Tibial nerve (tissue), 4 donors: Measurements from ENCODE around the gene ACVR1. TPM values are rescaled to one million over a fixed set of nuclear protein-coding genes. Genes with fewer than 3 reads are reported as not detected.

Source experiments
- DNase-seq, 2 donors: peaks; one replicate each; pipeline ENCODE4 v3.0.0-alpha.2; 2019; ENCODE audit warnings: low spot score in 2 of 2
- H3K27ac ChIP-seq, 4 donors: fragments of 200-600 bp; sonication (generic) in 3 of 4; one replicate each; pipeline ENCODE4 v1.5.1; 2017 to 2019; ENCODE audit warnings: mild to moderate bottlenecking in 1 of 4
- H3K27me3 ChIP-seq, 2 donors: fragments of 200-600 bp; sonication (generic) in 1 of 2; one replicate each; pipeline versions ENCODE4 v1.5.1 to v1.6.0; 2017 to 2019
- H3K36me3 ChIP-seq, 3 donors: fragments of 200-600 bp; sonication (generic); one replicate each; pipeline ENCODE4 v1.5.1; 2018 to 2019
- H3K4me1 ChIP-seq, 4 donors: fragments of 200-600 bp; sonication (generic) in 3 of 4; one replicate each; pipeline ENCODE4 v1.5.1; 2017 to 2019
- H3K4me3 ChIP-seq, 4 donors: fragments of 200-600 bp; sonication (generic) in 3 of 4; one replicate each; pipeline ENCODE4 v1.5.1; 2017 to 2019; ENCODE audit warnings: mild to moderate bottlenecking in 1 of 4, moderate library complexity in 1 of 4
- H3K9me3 ChIP-seq, 4 donors: fragments of 200-600 bp; sonication (generic) in 3 of 4; one replicate each; pipeline ENCODE4 v1.5.1; 2017 to 2019
- EP300 ChIP-seq, 2 donors: sonication (generic); formaldehyde crosslinking; IDR thresholded peaks; one replicate each; pipeline ENCODE4 v1.6.1; 2017; ENCODE audit warnings: antibody characterized with exemption in 2 of 2, mild to moderate bottlenecking in 1 of 2
- POLR2A ChIP-seq, 2 donors: fragments of 450-650 bp; IDR thresholded peaks; one replicate each; pipeline ENCODE4 v1.6.1; 2017; ENCODE audit warnings: antibody characterized with exemption in 2 of 2, mild to moderate bottlenecking in 2 of 2, moderate library complexity in 2 of 2
- WGBS, 2 donors: methylation state at CpG; one replicate each; pipeline ENCODE4 v1.1.5; 2018; 5-methylcytosine and 5-hydroxymethylcytosine counted together
- total RNA-seq, 4 donors: library from RNA; depleted of rRNA; stranded (reverse); fragments of >200 nt; gene quantifications; one replicate each; pipeline ENCODE4 v1.1.0, GENCODE V29; 2016
- TF ChIP-seq, protein P1 (sequence below), 5 experiments: fragments of 200-600 bp in 3 of 5; fragments of 450-650 bp in 2 of 5; sonication (generic) in 3 of 5; IDR thresholded peaks; one replicate each; pipeline ENCODE4 v1.5.1; 2016 to 2019; ENCODE audit warnings: antibody characterized with exemption in 5 of 5, mild to moderate bottlenecking in 3 of 5, moderate library complexity in 2 of 5

The ACVR1 gene
- total RNA-seq, 4 donors from 2014 or later = 19.2 to 24.7 (median 22.8) TPM

DNA sequence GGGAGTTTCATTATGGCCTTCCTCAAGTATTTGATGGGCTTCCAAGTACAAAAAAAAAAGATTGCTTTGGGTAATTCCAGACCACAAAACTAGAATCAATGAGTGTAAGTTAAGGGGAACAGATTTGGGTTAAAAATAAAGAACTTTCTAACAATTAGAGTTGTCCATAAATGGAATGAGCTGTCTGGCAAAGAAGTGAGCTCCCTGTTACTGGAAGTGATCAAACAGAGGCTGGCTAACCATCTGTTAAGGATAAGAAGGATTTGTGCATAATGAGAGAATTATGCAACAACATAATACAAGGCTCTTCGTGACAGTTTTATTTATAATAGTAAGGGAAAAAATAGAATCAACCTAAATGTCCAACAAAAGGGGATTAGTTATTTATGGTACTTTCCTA lies 44.6 kb upstream of the ACVR1 start:
- H3K27me3 ChIP-seq = no peaks in the 10 kb centered on the region
- H3K4me1 ChIP-seq = no peaks in the 10 kb centered on the region
- no peak overlapping the region for H3K27ac ChIP-seq
- TF ChIP-seq EP300 (IDR thresholded peaks at IDR 0.05) (no peak), POLR2A (IDR thresholded peaks at IDR 0.05) (no peak)
- TF ChIP-seq, protein P1, sequence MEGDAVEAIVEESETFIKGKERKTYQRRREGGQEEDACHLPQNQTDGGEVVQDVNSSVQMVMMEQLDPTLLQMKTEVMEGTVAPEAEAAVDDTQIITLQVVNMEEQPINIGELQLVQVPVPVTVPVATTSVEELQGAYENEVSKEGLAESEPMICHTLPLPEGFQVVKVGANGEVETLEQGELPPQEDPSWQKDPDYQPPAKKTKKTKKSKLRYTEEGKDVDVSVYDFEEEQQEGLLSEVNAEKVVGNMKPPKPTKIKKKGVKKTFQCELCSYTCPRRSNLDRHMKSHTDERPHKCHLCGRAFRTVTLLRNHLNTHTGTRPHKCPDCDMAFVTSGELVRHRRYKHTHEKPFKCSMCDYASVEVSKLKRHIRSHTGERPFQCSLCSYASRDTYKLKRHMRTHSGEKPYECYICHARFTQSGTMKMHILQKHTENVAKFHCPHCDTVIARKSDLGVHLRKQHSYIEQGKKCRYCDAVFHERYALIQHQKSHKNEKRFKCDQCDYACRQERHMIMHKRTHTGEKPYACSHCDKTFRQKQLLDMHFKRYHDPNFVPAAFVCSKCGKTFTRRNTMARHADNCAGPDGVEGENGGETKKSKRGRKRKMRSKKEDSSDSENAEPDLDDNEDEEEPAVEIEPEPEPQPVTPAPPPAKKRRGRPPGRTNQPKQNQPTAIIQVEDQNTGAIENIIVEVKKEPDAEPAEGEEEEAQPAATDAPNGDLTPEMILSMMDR (IDR thresholded peaks at IDR 0.05) = no peak
- DNase-seq = no peak
- H3K9me3 ChIP-seq = peaks cover 0 to 7% (median 0%) of the 10 kb centered on the region in 4 donors
- WGBS, 2 donors = 64 to 73% methylated on average over 1 of the region's 1 CpG
- no peaks in the 10 kb centered on the region for H3K36me3 ChIP-seq
- no peak overlapping the region for H3K4me3 ChIP-seq

DNA sequence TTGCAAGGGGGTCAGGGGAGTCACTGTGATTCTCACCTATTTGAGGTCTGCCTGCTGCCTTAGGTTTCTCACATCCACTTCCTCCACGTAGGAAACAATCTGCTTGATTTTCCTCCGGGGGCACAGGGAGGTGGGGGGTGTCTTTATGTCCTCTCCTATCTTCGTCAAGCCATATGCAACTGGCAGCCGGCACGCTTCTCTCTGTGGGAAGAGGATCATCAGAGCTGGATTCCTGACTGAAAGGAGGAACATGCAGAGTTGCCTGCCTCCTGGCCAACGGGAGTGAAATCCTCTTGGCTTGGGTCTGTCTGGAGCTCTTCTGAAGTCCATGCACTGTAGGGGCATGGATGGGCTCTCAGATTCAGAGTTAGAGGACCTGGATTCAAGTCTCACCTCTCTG lies 43.1 kb upstream of the ACVR1 start:
- TF ChIP-seq, protein P1 (IDR thresholded peaks at IDR 0.05) = no peak
- no peak for TF ChIP-seq POLR2A (IDR thresholded peaks at IDR 0.05)
- TF ChIP-seq EP300 (IDR thresholded peaks at IDR 0.05) = no peak
- no peaks in the 10 kb centered on the region for H3K36me3 ChIP-seq

DNA sequence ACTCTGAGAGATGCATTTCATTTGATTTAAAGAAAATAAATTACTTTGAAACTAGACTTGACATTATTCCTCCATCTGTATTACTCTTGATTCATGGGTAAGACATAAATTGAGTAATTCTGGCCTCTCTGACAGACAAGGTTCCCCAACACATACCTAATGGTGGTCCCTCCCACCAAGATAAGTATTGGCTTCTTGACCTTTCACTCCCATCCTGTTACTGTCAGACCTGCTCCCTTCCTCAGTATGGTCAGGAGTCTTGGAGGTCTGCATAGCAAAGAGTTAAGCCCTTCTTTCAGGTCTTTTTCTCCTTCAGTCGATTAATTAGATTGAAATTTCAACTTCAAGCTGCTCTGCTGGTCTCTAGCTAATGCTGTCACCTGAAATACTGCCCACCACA lies 42.2 kb upstream of the ACVR1 start:
- DNase-seq = no peak
- Histone ChIP-seq H3K27ac (no peak overlapping the region), H3K4me3 (no peak overlapping the region), H3K36me3 (no peaks in the 10 kb centered on the region), H3K4me1 (no peaks in the 10 kb centered on the region), H3K9me3 (peaks cover 0 to 11% (median 0%) of the 10 kb centered on the region in 4 donors), H3K27me3 (no peaks in the 10 kb centered on the region)
- TF ChIP-seq EP300 (IDR thresholded peaks at IDR 0.05) (no peak), POLR2A (IDR thresholded peaks at IDR 0.05) (no peak)
- TF ChIP-seq, protein P1 (IDR thresholded peaks at IDR 0.05) = no peak
- 72 to 80% methylated on average over 1 of the region's 1 CpG for WGBS, 2 donors

More for the DNA sequence above, 43.1 kb upstream of the ACVR1 start:
- H3K4me3 ChIP-seq = no peak overlapping the region
- DNase-seq = no peak
- H3K27me3 ChIP-seq = no peaks in the 10 kb centered on the region
- H3K27ac ChIP-seq = no peak overlapping the region
- 58 to 60% methylated on average over 6 of the region's 6 CpGs for WGBS, 2 donors
- peaks cover 0 to 7% (median 0%) of the 10 kb centered on the region in 4 donors for H3K9me3 ChIP-seq
- no peaks in the 10 kb centered on the region for H3K4me1 ChIP-seq

DNA sequence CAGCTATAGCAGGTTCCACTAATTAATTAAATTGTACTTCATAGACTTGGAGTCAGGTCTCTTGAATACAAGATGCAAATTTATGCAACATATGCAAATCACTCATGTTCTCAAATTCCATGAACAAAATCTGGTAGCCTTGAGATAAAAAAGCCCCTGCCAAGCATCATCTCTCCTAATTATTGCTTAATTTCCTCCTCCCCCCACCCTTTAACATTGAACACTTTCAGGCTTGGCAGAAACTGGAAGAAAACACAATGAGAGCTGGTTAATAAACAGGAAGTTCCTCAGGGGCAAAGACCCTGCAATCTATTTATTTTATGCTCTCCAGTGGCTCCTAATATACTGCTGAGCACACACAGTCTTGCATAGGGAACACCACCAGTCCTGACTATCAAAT lies 35.6 kb upstream of the ACVR1 start:
- H3K4me3 ChIP-seq = no peak overlapping the region
- peaks cover 0 to 8% (median 0%) of the 10 kb centered on the region in 4 donors for H3K9me3 ChIP-seq
- no peaks in the 10 kb centered on the region for H3K4me1 ChIP-seq
- no peak for DNase-seq
- no peak for TF ChIP-seq POLR2A (IDR thresholded peaks at IDR 0.05)
- H3K27ac ChIP-seq = no peak overlapping the region
- H3K36me3 ChIP-seq = no peaks in the 10 kb centered on the region
- H3K27me3 ChIP-seq = no peaks in the 10 kb centered on the region

DNA sequence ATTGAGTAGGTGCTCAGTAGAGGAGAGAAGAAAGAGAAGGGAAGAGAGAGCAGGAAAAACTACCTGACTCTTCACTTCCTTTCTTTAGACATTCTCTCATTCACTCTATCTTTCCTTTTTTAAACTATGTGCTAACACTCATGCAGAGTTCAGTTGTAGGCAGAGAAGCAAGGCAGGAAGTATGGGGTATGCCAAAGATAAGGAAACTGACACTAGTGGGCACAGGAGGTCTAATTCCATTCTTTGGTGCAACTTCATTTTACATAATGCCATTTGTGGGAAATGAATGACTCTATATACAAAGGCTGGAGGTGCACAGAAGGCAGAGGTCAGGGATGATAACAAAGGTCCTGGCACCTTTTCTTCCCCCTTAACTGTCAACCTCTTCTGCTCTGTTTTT lies 35.1 kb upstream of the ACVR1 start:
- no peak overlapping the region for H3K4me3 ChIP-seq
- TF ChIP-seq, protein P1 (IDR thresholded peaks at IDR 0.05) = no peak
- no peak for TF ChIP-seq EP300 (IDR thresholded peaks at IDR 0.05)
- TF ChIP-seq POLR2A (IDR thresholded peaks at IDR 0.05) = no peak
- no peak overlapping the region for H3K27ac ChIP-seq

DNA sequence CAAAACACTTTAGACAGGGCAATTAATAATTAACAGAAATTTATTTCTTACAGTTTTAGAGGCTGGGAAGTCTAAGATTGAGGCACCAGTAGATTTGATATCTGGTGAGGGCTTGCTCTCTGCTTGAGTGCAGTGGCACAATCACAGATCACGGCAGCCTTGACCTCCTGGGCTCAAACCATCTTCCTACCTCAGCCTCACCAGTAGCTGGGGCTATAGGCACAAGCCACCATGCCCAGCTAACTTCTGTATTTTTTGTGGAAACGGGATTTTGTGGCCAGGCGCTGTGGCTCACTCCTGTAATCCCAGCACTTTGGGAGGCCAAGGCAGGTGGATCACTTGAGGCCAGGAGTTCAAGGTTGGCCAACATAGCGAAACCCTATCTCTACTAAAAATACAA lies 29.0 kb upstream of the ACVR1 start:
- H3K36me3 ChIP-seq = no peaks in the 10 kb centered on the region
- H3K27ac ChIP-seq = no peak overlapping the region
- H3K4me3 ChIP-seq = no peak overlapping the region
- TF ChIP-seq POLR2A (IDR thresholded peaks at IDR 0.05) (no peak), EP300 (IDR thresholded peaks at IDR 0.05) (no peak)
- H3K4me1 ChIP-seq = no peaks in the 10 kb centered on the region
- WGBS, 2 donors = 91 to 92% methylated on average over 4 of the region's 4 CpGs
- H3K27me3 ChIP-seq = no peaks in the 10 kb centered on the region
- no peak for DNase-seq
- H3K9me3 ChIP-seq = no peaks in the 10 kb centered on the region

More for the DNA sequence above, 35.1 kb upstream of the ACVR1 start:
- no peaks in the 10 kb centered on the region for H3K36me3 ChIP-seq
- no peaks in the 10 kb centered on the region for H3K27me3 ChIP-seq
- no peak for DNase-seq
- H3K9me3 ChIP-seq = peaks cover 0 to 8% (median 0%) of the 10 kb centered on the region in 4 donors
- no peaks in the 10 kb centered on the region for H3K4me1 ChIP-seq
